ENCODE measurements around the gene TPMT.

GRCh38 chr6:18178960-18179615, 24.2 kb upstream of the TPMT start:
- TF ChIP-seq POLR2AphosphoS5 (IDR thresholded peaks at IDR 0.05): no peak
- no peak for TF ChIP-seq CTCF (IDR thresholded peaks at IDR 0.05)
- TF ChIP-seq POLR2A (IDR thresholded peaks at IDR 0.05; ENCODE audit: low read depth): no peak

Measured in esophagus muscularis mucosa (tissue), 3 donors.